B cell (primary cell): ENCODE data around the gene ACER1.

ENCODE experiments used
- EZH2 ChIP-seq: IDR thresholded peaks from 2 replicates; pipeline ENCODE4 v1.6.1; 2012; ENCODE audit warnings: borderline replicate concordance, low read depth, mild to moderate bottlenecking, moderate library complexity, low read length; ENCODE audit not compliant: insufficient read depth, poor library complexity, severe bottlenecking
- TF ChIP-seq, protein P1 (sequence below): fragments of 200-600 bp; IDR thresholded peaks from one replicate; pipeline ENCODE4 v1.8.0; 2022; ENCODE audit warnings: antibody characterized with exemption, mild to moderate bottlenecking

DNA sequence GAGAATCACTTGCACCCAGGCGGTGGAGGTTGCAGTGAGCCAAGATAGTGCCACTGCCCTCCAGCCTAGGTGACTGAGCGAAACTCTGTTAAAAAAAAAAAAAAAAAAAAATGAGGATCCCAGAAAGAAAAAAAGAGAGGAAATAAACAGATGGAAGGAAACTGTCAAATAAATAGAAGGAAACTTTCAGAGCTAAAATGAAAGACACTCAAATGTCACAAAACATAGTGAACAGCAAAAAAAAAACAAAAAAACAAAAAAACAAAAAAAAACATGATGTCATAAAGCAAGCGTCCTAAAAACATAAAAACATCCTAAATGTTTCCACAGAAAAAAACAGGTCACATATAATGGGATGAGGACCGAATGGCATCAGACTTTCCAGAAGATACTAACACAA is 68.6 kb downstream of the ACER1 start:
- TF ChIP-seq, protein P1, sequence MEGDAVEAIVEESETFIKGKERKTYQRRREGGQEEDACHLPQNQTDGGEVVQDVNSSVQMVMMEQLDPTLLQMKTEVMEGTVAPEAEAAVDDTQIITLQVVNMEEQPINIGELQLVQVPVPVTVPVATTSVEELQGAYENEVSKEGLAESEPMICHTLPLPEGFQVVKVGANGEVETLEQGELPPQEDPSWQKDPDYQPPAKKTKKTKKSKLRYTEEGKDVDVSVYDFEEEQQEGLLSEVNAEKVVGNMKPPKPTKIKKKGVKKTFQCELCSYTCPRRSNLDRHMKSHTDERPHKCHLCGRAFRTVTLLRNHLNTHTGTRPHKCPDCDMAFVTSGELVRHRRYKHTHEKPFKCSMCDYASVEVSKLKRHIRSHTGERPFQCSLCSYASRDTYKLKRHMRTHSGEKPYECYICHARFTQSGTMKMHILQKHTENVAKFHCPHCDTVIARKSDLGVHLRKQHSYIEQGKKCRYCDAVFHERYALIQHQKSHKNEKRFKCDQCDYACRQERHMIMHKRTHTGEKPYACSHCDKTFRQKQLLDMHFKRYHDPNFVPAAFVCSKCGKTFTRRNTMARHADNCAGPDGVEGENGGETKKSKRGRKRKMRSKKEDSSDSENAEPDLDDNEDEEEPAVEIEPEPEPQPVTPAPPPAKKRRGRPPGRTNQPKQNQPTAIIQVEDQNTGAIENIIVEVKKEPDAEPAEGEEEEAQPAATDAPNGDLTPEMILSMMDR, result no peak
- TF ChIP-seq EZH2, result no peak
